Endothelial cell of umbilical vein (primary cell): ENCODE data around the gene CCR2. TPM values are rescaled to one million over a fixed set of nuclear protein-coding genes. Genes with fewer than 3 reads are reported as not detected.

Experiments
- BruUV-seq: library from RNA; stranded (reverse); fragments of 400-500 nt; replicated peaks from 2 replicates; lab custom pipeline; 2021; lab: Mats Ljungman, UMichigan
- CTCF ChIA-PET: fragments of 300-600, 350-600 bp; sonication (Branson Sonifier 250); formaldehyde crosslinking; loops from one replicate; lab custom pipeline; 2021; ENCODE audit warnings: antibody characterized with exemption, inconsistent platforms; lab: Charles Lee
- POLR2A ChIA-PET: fragments of 300-600, 350-600 bp; sonication (Branson Sonifier 250); formaldehyde crosslinking; loops from one replicate; lab custom pipeline; 2021; ENCODE audit warnings: antibody characterized with exemption, inconsistent platforms; lab: Charles Lee
- DNase-seq: peaks from one replicate; pipeline ENCODE4 v3.0.0-alpha.2; 2011; ENCODE audit warnings: low read depth, low spot score
- FAIRE-seq: peaks from 2 replicates; lab custom pipeline; 2011; peaks lifted over from hg19 to GRCh38; lab: Jason Lieb, UNC
- H2AFZ ChIP-seq: 2 replicates; pipeline ENCODE4 v1.6.0; 2012; ENCODE audit warnings: low read depth, low read length, control low read depth, inconsistent platforms
- H3K27ac ChIP-seq: 2 replicates; pipeline ENCODE4 v1.5.1; 2011; ENCODE audit warnings: low read depth, mild to moderate bottlenecking, control low read depth, low read length, moderate library complexity; ENCODE audit not compliant: insufficient read depth
- H3K27me3 ChIP-seq, 2 experiments: 2 replicates each; pipeline versions ENCODE4 v1.6.0 to v1.6.1; 2011; ENCODE audit warnings: low read length in 2 of 2, mixed read lengths in 1 of 2; ENCODE audit not compliant: control insufficient read depth in 2 of 2, insufficient read depth in 2 of 2
- H3K36me3 ChIP-seq, 2 experiments: 2 replicates in 1 of 2; 3 replicates in 1 of 2; pipeline ENCODE4 v1.5.1; 2011; ENCODE audit warnings: low read length in 2 of 2, mild to moderate bottlenecking in 1 of 2, moderate library complexity in 1 of 2; ENCODE audit not compliant: control insufficient read depth in 2 of 2, insufficient read depth in 2 of 2; ENCODE audit errors: extremely low read depth in 1 of 2
- H3K4me1 ChIP-seq: 3 replicates; pipeline ENCODE4 v1.5.1; 2011; ENCODE audit warnings: mild to moderate bottlenecking, low read length; ENCODE audit not compliant: control insufficient read depth, insufficient read depth; ENCODE audit errors: extremely low read depth
- H3K4me2 ChIP-seq: 2 replicates; pipeline ENCODE4 v1.6.1; 2011; ENCODE audit warnings: low read length, control low read depth, mixed read lengths; ENCODE audit not compliant: insufficient read depth
- H3K4me3 ChIP-seq, 3 experiments: fragments of 200-600 bp in 1 of 3; sonication (generic), shearing (Covaris generic) in 1 of 3; replicated peaks in 1 of 3; 2 replicates each; pipeline ENCODE4 v1.5.1; 2011 to 2016; ENCODE audit warnings: control low read depth in 3 of 3, low read length in 3 of 3, mild to moderate bottlenecking in 2 of 3, inconsistent platforms in 1 of 3, low read depth in 1 of 3, moderate library complexity in 1 of 3; ENCODE audit not compliant: insufficient read depth in 1 of 3
- H3K79me2 ChIP-seq: 2 replicates; pipeline ENCODE4 v1.6.0; 2012; ENCODE audit warnings: low read length, inconsistent platforms; ENCODE audit not compliant: control insufficient read depth, insufficient read depth
- H3K9ac ChIP-seq: replicated peaks from 2 replicates; pipeline ENCODE3; 2011; ENCODE audit warnings: low read length, control low read depth; ENCODE audit not compliant: insufficient read depth; ENCODE audit errors: extremely low read depth
- H3K9me1 ChIP-seq: replicated peaks from 3 replicates; pipeline ENCODE4 v1.6.0; 2011; ENCODE audit warnings: mild to moderate bottlenecking, low read length; ENCODE audit not compliant: control insufficient read depth, insufficient read depth; ENCODE audit errors: extremely low read depth
- H3K9me3 ChIP-seq: replicated peaks from 2 replicates; pipeline ENCODE4 v1.5.1; 2012; ENCODE audit warnings: low read length, inconsistent platforms; ENCODE audit not compliant: control insufficient read depth, insufficient read depth
- H4K20me1 ChIP-seq: replicated peaks from 2 replicates; pipeline ENCODE3; 2011; ENCODE audit warnings: mild to moderate bottlenecking, low read length; ENCODE audit not compliant: control insufficient read depth, insufficient read depth; ENCODE audit errors: extremely low read depth
- CTCF ChIP-seq, 2 donors: IDR thresholded peaks; 1 replicate in 1 of 2; 2 replicates in 1 of 2; pipeline ENCODE4 v1.5.1; 2011; ENCODE audit warnings: low read length in 2 of 2, mild to moderate bottlenecking in 2 of 2, moderate library complexity in 2 of 2, control low read depth in 1 of 2, inconsistent platforms in 1 of 2, low read depth in 1 of 2; ENCODE audit not compliant: insufficient read depth in 1 of 2; ENCODE audit errors: extremely low read depth in 1 of 2
- EZH2 ChIP-seq: IDR thresholded peaks from 2 replicates; pipeline ENCODE4 v1.6.1; 2012; ENCODE audit warnings: borderline replicate concordance, low read depth, mild to moderate bottlenecking, moderate library complexity, low read length, inconsistent platforms; ENCODE audit not compliant: severe bottlenecking
- FOS ChIP-seq: IDR thresholded peaks from 2 replicates; pipeline ENCODE4 v1.6.1; 2011; ENCODE audit warnings: mild to moderate bottlenecking, low read length, moderate library complexity, borderline replicate concordance; ENCODE audit not compliant: insufficient read depth
- GATA2 ChIP-seq: IDR thresholded peaks from 2 replicates; pipeline ENCODE4 v1.7.0; 2011; ENCODE audit warnings: low read depth, mild to moderate bottlenecking, moderate library complexity, mixed read lengths, low read length; ENCODE audit not compliant: insufficient read length, insufficient read depth
- JUN ChIP-seq: IDR thresholded peaks from 2 replicates; pipeline ENCODE4 v1.6.1; 2011; ENCODE audit warnings: borderline replicate concordance, low read depth; ENCODE audit not compliant: insufficient read length, insufficient read depth
- POLR2A ChIP-seq: IDR thresholded peaks from 2 replicates; pipeline ENCODE4 v1.6.1; 2012; ENCODE audit warnings: low read depth, mild to moderate bottlenecking, control low read depth, low read length
- POLR2AphosphoS5 ChIP-seq: IDR thresholded peaks from 2 replicates; pipeline ENCODE4 v1.6.1; 2012; ENCODE audit warnings: low read depth, mild to moderate bottlenecking, control low read depth, low read length, moderate library complexity; ENCODE audit not compliant: insufficient read depth
- dilution Hi-C: fragments of 300-500 bp; cut with MboI; formaldehyde crosslinking; loops from one replicate; pipeline ENCODE4 v1.15.0; 2019; ENCODE audit warnings: low sequenced_read_pairs; ENCODE audit not compliant: extremely low pct_ligation_motif_present
- intact Hi-C: fragments of 100-400 bp; cut with micrococcal nuclease; formaldehyde crosslinking; loops from one replicate; pipeline ENCODE4 v1.10.0; 2022
- polyA plus RNA-seq, 4 experiments: library from polyadenylated mRNA; depleted of rRNA in 3 of 4; stranded (reverse) in 3 of 4; unstranded in 1 of 4; fragments of >200 nt; gene quantifications; 2 replicates each; pipeline versions ENCODE4 v1.2.1 to v1.2.3, GENCODE V29; 2011 to 2012; ENCODE audit warnings: missing spikeins in 1 of 4
- total RNA-seq: library from RNA; stranded (reverse); gene quantifications from 2 replicates; pipeline ENCODE4 v1.2.3, GENCODE V29; 2021
- TF ChIP-seq, protein P1 (sequence below): IDR thresholded peaks from 2 replicates; pipeline ENCODE4 v1.6.1; 2011; ENCODE audit not compliant: insufficient read depth, insufficient read length

CCR2 gene
- total and polyA plus RNA-seq, 2 donors (not counting 3 experiments of a cell fraction or from before 2014, with no cell fraction given) = not detected

DNA sequence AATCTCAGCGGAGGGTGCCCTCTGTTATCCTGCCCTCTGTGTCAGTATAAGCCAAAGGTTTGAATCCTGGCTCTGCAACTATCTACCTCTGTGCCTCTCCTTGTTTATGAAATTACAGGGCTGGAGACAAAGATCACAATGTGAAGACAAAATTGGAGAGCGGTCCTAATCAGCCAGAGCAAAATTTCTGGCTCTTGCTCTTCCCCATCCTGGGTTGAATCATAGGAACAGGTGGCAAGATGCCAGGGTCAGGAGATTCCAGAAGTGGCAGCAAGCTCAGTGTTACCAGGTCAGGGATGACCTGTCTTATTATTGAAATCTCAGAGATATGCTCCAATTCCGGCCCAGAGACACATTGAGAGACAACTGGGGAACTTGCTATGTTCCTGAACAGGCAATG, 2.3 kb upstream of the CCR2 start:
- no peak overlapping the region for H3K27ac ChIP-seq
- DNase-seq (no peak), FAIRE-seq (no peak)
- no peak overlapping the region for H2AFZ ChIP-seq
- no peak overlapping the region for H3K4me3 ChIP-seq
- no TSS peak for BruUV-seq
- H3K36me3 ChIP-seq = no peaks in the 10 kb centered on the region
- H3K79me2 ChIP-seq = no peaks in the 10 kb centered on the region
- H3K4me2 ChIP-seq = no peak overlapping the region
- no peaks in the 10 kb centered on the region for H3K9me1 ChIP-seq
- H3K9me3 ChIP-seq = no peaks in the 10 kb centered on the region
- POLR2A ChIA-PET = no interaction called here
- CTCF ChIA-PET = no interaction called here
- intact Hi-C loops = no loop called here
- peaks cover 7 to 11% of the 10 kb centered on the region in 2 experiments for H3K27me3 ChIP-seq
- no peak overlapping the region for H3K9ac ChIP-seq
- TF ChIP-seq EZH2 = no peak
- no peak for TF ChIP-seq GATA2
- no peak for TF ChIP-seq CTCF (IDR thresholded peaks at IDR 0.05; ENCODE audit: extremely low read depth in 1 of 2, insufficient read depth in 1 of 2, low read depth in 1 of 2, low read length in 2 of 2)
- TF ChIP-seq, protein P1, sequence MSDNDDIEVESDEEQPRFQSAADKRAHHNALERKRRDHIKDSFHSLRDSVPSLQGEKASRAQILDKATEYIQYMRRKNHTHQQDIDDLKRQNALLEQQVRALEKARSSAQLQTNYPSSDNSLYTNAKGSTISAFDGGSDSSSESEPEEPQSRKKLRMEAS = no peak
- TF ChIP-seq FOS = no peak
- no peak for TF ChIP-seq POLR2A
- TF ChIP-seq JUN = no peak
- no peak for TF ChIP-seq POLR2AphosphoS5
- no peaks in the 10 kb centered on the region for H3K4me1 ChIP-seq
- H4K20me1 ChIP-seq = no peaks in the 10 kb centered on the region
- dilution Hi-C loops = no loop called here
